GM21360 (cell line): ENCODE measurements around the gene PNMA8B.

Source experiments
- ATAC-seq: cut with Tn5 transposase; IDR thresholded peaks from one replicate; pipeline ENCODE4 v1.9.1; 2021; ENCODE audit warnings: mild to moderate bottlenecking, moderate library complexity; ENCODE audit not compliant: unreplicated experiment

The PNMA8B gene

DNA sequence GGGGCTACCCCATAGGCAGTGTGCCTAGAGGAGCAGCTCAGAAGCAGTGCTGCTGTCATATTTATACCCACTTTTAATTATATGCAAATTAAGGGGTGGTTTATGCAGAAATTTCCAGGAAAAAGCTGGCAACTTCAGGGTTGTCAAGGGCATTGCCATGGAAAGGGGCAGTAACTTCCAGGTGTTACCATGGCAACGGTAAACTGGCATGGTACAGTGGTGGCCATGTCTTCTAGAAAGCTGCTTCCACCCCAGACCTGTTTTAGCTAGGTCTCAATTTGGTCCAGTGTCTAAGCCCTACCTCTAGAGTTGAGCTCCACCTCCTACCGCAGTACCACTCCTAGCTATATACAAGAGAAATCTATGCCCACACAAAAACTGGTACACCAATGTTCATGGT is 35.6 kb downstream of the PNMA8B start:
- no peak for ATAC-seq

- no peak for ATAC-seq
Observed at GRCh38 chr19:46456930-46457329, 38.7 kb downstream of the PNMA8B start.

DNA sequence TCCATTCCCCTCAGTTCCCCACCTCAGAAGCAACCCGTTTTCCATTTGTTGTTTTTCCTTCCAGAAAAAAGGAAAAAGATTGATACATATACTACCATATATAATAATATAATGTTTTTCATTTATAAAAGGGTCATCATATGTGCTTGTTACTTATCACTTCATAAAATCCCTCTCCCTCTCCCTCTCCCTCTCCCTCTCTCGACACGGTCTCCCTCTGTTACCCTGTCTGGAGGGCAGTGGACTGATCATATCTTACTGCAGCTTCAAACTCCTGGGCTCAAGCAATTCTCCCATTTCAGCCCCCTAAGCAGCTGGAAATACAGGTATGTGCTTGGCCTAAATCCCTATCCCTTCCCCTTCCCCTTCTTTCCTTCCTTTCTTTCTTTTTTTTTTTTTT is 41.4 kb downstream of the PNMA8B start:
- no peak for ATAC-seq

- no peak for ATAC-seq
Observed at GRCh38 chr19:46453661-46454060, 42.0 kb downstream of the PNMA8B start.

- ATAC-seq = no peak
Observed at GRCh38 chr19:46452186-46452585, 43.5 kb downstream of the PNMA8B start.

GRCh38 chr19:46451352-46451751 is 44.3 kb downstream of the PNMA8B start:
- ATAC-seq = no peak

GRCh38 chr19:46450737-46451136 is 44.9 kb downstream of the PNMA8B start:
- no peak for ATAC-seq

DNA sequence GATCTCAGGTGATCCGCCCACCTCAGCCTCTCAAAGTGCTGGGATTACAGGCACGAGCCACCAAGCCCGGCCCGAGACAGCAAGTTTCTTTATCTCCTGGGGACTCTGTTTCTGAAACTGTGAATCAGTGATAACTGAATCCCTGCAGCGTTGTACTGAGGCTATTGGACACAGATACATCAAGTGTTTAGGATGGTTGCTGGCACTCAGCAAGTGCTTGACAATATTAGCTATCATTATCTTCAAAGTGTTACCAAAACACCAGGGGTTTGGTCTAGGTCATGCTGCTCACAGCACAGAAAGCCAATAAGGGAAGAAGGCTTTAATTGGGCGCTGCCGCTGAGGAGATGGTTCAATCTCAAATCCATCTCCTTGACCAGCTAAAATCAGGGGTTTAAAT is 46.4 kb downstream of the PNMA8B start:
- no peak for ATAC-seq

DNA sequence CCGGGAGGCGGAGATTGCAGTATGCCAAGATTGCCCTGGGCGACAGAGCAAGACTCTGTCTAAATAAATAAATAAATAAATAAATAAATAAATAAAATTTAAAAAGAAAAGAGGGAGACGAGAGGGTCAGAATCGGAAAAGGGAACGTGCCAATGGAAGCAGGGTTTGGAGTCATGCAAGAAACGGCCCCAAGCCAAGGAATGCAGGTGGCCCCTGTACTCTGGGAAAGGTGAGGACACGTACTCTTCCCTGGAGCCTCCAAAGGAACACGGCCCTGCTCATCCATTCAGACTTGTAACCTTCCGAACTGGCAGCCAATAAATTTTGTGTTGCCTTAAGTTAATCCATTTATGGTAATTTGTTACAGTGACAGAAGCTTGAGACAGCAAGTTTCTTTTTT is 47.1 kb downstream of the PNMA8B start:
- no peak for ATAC-seq

- ATAC-seq = no peak
Observed at GRCh38 chr19:46447824-46448223, 47.8 kb downstream of the PNMA8B start.

DNA sequence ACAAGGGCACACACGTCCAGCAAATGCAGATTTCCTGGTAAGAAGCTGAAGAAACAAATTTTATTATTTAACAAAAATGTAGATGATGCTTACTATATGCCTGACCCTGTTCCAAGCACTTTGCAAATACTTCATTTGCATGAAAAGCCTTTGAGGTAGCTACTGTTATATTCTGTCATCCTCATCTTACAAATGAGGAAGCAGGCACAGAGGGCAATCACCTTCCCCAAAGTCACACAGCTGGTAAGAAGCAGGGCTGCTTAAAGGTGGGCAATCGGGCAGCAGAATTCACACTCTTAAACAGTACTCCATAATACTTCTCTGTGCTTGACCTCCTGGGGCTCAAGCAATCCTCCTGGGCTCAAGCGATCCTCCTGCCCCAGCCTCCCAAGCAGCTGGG is 48.7 kb downstream of the PNMA8B start:
- no peak for ATAC-seq

DNA sequence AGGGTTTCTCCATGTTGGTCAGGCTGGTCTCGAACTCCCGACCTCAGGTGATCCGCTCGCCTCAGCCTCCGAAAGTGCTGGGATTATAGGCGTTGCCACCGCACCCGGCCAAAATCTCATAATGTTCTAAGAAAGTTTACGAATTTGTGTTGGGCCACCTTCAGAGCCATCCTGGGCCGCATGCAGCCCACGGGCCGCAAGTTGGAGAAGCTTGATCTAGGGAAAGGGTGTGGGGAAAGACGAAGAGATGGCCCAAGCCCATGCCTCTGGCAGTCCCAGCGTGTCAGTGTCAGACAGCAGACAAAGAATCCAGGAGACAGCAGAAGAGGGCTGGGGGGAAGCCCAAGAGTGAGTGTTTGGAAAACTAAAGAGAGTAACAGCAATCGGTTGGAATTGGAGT is 49.6 kb downstream of the PNMA8B start:
- no peak for ATAC-seq

DNA sequence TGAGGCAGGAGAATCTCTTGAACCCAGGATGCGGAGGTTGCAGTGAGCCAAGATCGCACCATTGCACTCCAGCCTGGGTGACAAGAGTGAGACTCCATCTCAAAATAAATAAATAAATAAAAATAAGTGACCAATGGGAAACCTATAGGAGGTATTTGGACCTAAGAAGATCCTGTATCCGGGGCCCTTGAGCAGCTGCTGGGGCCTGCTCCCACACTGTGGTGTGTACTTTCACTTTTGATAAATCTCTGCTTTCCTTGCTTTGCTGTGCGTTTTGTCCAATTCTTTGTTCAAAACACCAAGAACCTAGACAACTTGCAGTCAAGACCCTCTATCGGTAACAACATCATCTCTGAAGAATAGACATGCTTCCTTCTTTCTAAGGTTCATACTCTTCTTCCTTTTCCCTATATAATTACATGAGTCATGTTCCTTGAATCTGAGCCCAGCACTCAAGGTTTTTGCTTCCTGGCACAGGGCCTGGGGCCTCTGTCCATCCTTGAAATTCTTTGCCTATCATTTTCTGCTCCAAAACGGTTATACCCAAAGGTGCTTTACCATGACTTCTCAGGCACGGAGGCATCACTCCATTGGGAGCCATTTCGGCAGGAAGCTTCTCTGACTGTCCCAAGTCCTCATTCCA is 52.7 kb downstream of the PNMA8B start:
- ATAC-seq = no peak

DNA sequence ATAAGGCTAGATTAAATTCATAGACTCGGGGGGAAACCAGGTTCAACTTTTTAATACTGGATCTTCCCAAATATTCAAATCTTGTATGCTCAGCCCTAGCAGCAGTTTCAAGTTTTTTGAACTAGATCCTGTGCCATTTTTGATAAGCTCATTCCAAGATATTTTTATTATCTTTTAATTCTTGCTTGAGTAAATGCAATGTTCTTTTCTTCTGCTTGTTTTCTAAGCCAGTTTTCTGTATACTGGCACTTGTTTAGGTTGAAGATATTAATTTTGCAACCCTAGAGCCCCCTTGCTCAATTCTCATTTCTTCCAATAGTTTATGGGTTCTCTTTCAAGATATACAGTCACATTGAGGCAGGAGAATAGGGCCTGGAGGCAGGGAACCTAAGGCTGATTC is 53.8 kb downstream of the PNMA8B start:
- no peak for ATAC-seq
